Fibroblast of mammary gland (primary cell): ENCODE measurements around the gene CABCOCO1.

Experiments
- DNase-seq: peaks from one replicate; pipeline ENCODE4 v3.0.0-alpha.2; 2010; ENCODE audit warnings: low read depth
- H3K4me3 ChIP-seq: 2 replicates; pipeline ENCODE4 v1.5.1; 2011; ENCODE audit warnings: low read depth, mild to moderate bottlenecking, low read length, moderate library complexity; ENCODE audit not compliant: control insufficient read depth
- CTCF ChIP-seq: conservative IDR thresholded peaks from 2 replicates; pipeline ENCODE4 v1.5.1; 2011; ENCODE audit warnings: low read depth, low read length, inconsistent platforms; ENCODE audit not compliant: control insufficient read depth, insufficient read depth

CABCOCO1 gene

GRCh38 chr10:61787170-61787569 lies 124.4 kb downstream of the CABCOCO1 start:
- H3K4me3 ChIP-seq, result no peak overlapping the region
- no peak for DNase-seq
- no peak for TF ChIP-seq CTCF

- H3K4me3 ChIP-seq, result no peak overlapping the region
- DNase-seq, result no peak
- TF ChIP-seq CTCF, result no peak
These were observed 126.3 kb downstream of the CABCOCO1 start for GRCh38 chr10:61789031-61789430.

- DNase-seq, result peak; percentile 41
- TF ChIP-seq CTCF, result no peak
- H3K4me3 ChIP-seq, result no peak overlapping the region
These were observed 128.5 kb downstream of the CABCOCO1 start for GRCh38 chr10:61791216-61791615.

DNA sequence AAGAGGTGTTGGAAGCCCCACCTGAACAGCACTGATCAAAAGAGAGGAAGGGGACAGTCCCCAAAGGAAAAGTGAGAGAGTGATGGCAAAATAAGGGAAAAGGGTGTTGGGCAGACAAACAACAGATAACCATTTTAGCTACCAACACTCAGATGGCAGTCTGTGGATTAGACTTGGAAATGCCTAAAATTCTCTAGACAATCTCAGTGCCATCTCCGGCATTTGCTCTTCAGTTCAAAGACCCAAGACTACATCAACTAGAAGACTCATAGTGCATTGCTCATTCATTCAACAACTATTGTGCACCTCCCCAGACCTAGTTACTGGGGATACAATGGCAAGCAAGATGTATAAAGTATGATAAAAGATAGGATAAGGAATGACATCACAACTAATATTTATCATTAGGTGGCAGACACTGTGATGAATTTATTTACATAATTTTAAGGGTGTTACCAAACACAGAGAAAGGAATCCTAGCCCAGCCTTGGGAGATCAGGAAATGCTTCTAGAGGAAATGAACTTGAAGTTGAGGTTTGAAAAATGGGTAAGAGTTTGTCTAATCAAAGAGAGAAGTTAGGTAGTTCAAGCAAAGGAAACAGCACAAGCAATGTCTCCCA lies 129.5 kb downstream of the CABCOCO1 start:
- no peak for DNase-seq
- TF ChIP-seq CTCF, result no peak

GRCh38 chr10:61792921-61793320 lies 130.2 kb downstream of the CABCOCO1 start:
- no peak for TF ChIP-seq CTCF
- H3K4me3 ChIP-seq, result no peak overlapping the region
- no peak for DNase-seq

More for the DNA sequence above, 129.5 kb downstream of the CABCOCO1 start:
- no peak overlapping the region for H3K4me3 ChIP-seq

DNA sequence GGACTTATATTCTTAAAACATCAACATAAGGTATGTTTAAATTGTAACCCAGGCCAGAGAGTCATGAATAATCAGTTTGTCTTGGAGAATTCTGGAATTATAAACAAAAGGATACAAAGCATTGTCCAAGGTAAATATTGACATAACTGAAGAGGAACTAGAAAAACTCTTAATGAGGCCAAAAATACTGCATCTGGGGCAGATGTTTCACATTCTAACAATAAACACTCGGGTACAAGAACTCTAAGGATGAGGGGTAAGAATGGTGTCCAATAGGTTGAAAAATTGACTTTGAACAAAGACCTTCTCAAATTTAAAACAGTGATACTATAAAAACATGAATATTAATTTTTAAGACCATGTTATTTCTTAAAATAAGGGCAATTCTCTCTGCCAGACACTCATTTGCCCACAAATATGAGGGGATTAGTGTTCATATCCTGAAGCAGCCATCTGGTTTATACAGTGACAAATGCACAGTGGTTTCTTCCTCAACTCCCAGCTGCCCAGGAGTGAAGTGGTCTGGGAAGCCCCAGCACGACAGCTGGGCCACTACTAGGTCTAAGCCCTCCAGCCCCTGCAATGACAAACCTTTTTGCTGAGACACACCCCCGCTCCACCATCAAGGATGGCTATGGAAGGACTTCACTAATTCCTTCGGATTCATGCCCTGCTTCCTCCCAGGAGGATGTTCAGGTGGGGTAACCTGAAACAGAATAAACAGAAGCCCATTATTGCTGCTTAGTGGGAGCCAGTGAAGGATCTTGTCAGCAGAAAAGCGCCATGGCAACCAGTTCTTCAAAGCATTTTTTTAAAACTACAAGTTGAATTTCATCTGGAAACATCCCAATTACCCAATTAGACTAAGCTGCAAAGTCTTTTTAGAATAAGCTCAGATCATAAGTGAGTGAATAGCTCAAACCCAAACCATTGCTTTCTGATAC lies 131.3 kb downstream of the CABCOCO1 start:
- DNase-seq, result peak; percentile 65
- no peak for TF ChIP-seq CTCF
- no peak overlapping the region for H3K4me3 ChIP-seq
